Measurements from ENCODE around the gene KIF3B.
A peak's percentile ranks its signal among the peaks of the same experiment; 100 is the strongest.
"Not testable (repeated sequence)": the region's sequence is repeated elsewhere in the genome, so short reads cannot be mapped to it uniquely, and the experiment has no call there.

The KIF3B gene

DNA sequence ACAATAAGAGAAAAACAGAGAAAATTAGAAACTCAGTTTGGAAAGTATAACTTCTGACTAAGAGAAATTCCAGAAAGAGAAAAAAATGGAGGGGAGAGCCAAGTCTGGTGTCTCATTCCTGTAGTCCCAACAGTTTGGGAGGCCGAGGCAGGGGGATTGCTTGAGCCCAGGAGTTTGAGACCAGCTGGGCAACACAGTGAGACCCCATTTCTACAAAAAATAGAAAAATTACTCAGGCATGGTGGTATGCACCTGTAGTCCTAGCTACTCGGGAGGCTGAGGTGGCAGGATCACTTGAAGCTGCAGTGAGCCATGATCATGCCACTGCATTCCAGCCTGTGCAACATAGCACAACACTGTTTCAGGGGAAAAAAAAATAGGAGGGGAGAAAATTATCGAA, 3.1 kb upstream of the KIF3B start:
- Histone ChIP-seq H3K4me1 (ENCODE audit: control insufficient read depth, insufficient read depth, low read depth, low read length) (peaks cover 10% of the 10 kb centered on the region), H3K36me3 (ENCODE audit: control insufficient read depth in 1 of 2, insufficient read depth in 2 of 2, low read depth in 1 of 2, low read length in 2 of 2) (no peaks in the 10 kb centered on the region), H3K4me2 (ENCODE audit: low read length, poor library complexity, severe bottlenecking) (no peak overlapping the region), H4K8ac (ENCODE audit: low read length) (no peak overlapping the region), H3K27me3 (ENCODE audit: control insufficient read depth in 1 of 2, insufficient read depth in 1 of 2, low read length in 2 of 2) (peaks cover 8 to 19% of the 10 kb centered on the region in 2 experiments), H2BK120ac (ENCODE audit: low read depth, low read length) (no peak overlapping the region), H2AK5ac (ENCODE audit: low read length, severe bottlenecking) (no peak overlapping the region), H4K91ac (ENCODE audit: low read length) (no peak overlapping the region), H3K4me3 (ENCODE audit: insufficient read depth in 1 of 2, low read depth in 1 of 2, low read length in 2 of 2) (no peak overlapping the region), H2BK5ac (ENCODE audit: low read depth, low read length, poor library complexity, severe bottlenecking) (no peak overlapping the region), H3K18ac (ENCODE audit: low read depth in 1 of 2, low read length in 2 of 2) (no peak overlapping the region), H3K23ac (ENCODE audit: low read length in 2 of 2) (no peak overlapping the region), H3K14ac (ENCODE audit: low read length in 2 of 2) (no peak overlapping the region), H2BK12ac (ENCODE audit: low read length in 2 of 2) (no peak overlapping the region), H3K9me3 (ENCODE audit: control insufficient read depth, low read length) (no peaks in the 10 kb centered on the region), H3K27ac (ENCODE audit: low read length, poor library complexity, severe bottlenecking) (no peak overlapping the region), H3K9ac (ENCODE audit: low read length) (no peak overlapping the region), H3K4ac (ENCODE audit: low read depth in 1 of 2, low read length in 2 of 2) (no peak overlapping the region), H3K79me1 (replicated peaks; ENCODE audit: low read length, poor library complexity, severe bottlenecking) (peaks cover 17% of the 10 kb centered on the region), H2BK15ac (ENCODE audit: low read depth, poor library complexity, severe bottlenecking) (no peak overlapping the region), H2AFZ (ENCODE audit: low read depth, low read length) (no peak overlapping the region)
- no peak for DNase-seq
- WGBS: 79% methylated on average over 2 of the region's 3 CpGs

- H4K8ac ChIP-seq (ENCODE audit: low read length); H3K23ac ChIP-seq (ENCODE audit: low read length in 2 of 2); DNase-seq; H2BK15ac ChIP-seq (ENCODE audit: low read depth, poor library complexity, severe bottlenecking); H2AFZ ChIP-seq (ENCODE audit: low read depth, low read length); H2BK5ac ChIP-seq (ENCODE audit: low read depth, low read length, poor library complexity, severe bottlenecking); H2AK5ac ChIP-seq (ENCODE audit: low read length, severe bottlenecking); H3K9ac ChIP-seq (ENCODE audit: low read length); H3K4me1 ChIP-seq (ENCODE audit: control insufficient read depth, insufficient read depth, low read depth, low read length); H3K36me3 ChIP-seq (ENCODE audit: control insufficient read depth in 1 of 2, insufficient read depth in 2 of 2, low read depth in 1 of 2, low read length in 2 of 2); H3K27ac ChIP-seq (ENCODE audit: low read length, poor library complexity, severe bottlenecking); H3K4ac ChIP-seq (ENCODE audit: low read depth in 1 of 2, low read length in 2 of 2); H3K14ac ChIP-seq (ENCODE audit: low read length in 2 of 2); H2BK120ac ChIP-seq (ENCODE audit: low read depth, low read length); H3K9me3 ChIP-seq (ENCODE audit: control insufficient read depth, low read length); H4K91ac ChIP-seq (ENCODE audit: low read length); H3K4me3 ChIP-seq (ENCODE audit: insufficient read depth in 1 of 2, low read depth in 1 of 2, low read length in 2 of 2); H3K18ac ChIP-seq (ENCODE audit: low read depth in 1 of 2, low read length in 2 of 2); H3K4me2 ChIP-seq (ENCODE audit: low read length, poor library complexity, severe bottlenecking); H2BK12ac ChIP-seq (ENCODE audit: low read length in 2 of 2): not testable (repeated sequence)
- Histone ChIP-seq H3K27me3 (ENCODE audit: control insufficient read depth in 1 of 2, insufficient read depth in 1 of 2, low read length in 2 of 2) (peaks cover 8 to 19% of the 10 kb centered on the region in 2 experiments), H3K79me1 (replicated peaks; ENCODE audit: low read length, poor library complexity, severe bottlenecking) (peaks cover 21% of the 10 kb centered on the region)
- WGBS: 85% methylated on average over 2 of the region's 3 CpGs
These were observed 2.3 kb upstream of the KIF3B start for GRCh38 chr20:32275163-32275562.

DNA sequence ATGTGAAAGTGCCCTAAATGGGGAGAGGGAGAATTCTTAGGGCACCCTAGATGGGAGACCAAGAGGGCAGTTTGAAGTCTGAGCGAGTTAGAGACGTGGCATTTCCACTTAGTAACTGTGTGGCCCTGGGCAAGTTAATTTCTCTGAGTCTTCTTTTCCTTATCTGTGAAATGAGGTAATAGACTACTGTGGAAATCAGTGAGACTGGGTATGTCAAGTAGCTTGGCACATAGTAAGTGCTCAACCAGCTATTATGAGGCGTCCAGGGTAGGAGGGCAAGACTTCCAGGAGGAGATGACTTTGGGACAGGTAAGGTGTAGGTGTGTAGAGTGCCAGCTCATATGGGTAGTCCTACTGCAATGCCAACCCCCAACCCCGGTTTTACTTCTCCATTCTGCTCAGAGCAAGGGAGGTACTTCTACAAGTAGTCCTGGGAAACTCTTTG, 770 bp downstream of the KIF3B start:
- H4K91ac ChIP-seq (ENCODE audit: low read length): no peak overlapping the region

GRCh38 chr20:32281711-32282110, 4.3 kb downstream of the KIF3B start:
- Histone ChIP-seq H3K23ac (ENCODE audit: low read length in 2 of 2) (no peak overlapping the region), H3K4ac (ENCODE audit: low read depth in 1 of 2, low read length in 2 of 2) (no peak overlapping the region), H2AK5ac (ENCODE audit: low read length, severe bottlenecking) (no peak overlapping the region), H3K4me2 (ENCODE audit: low read length, poor library complexity, severe bottlenecking) (no peak overlapping the region), H3K4me3 (ENCODE audit: insufficient read depth in 1 of 2, low read depth in 1 of 2, low read length in 2 of 2) (no peak overlapping the region), H3K79me1 (replicated peaks; ENCODE audit: low read length, poor library complexity, severe bottlenecking) (peaks cover 57% of the 10 kb centered on the region), H3K9me3 (ENCODE audit: control insufficient read depth, low read length) (no peaks in the 10 kb centered on the region), H2BK120ac (ENCODE audit: low read depth, low read length) (no peak overlapping the region), H2BK12ac (ENCODE audit: low read length in 2 of 2) (no peak overlapping the region), H4K91ac (ENCODE audit: low read length) (no peak overlapping the region), H3K4me1 (ENCODE audit: control insufficient read depth, insufficient read depth, low read depth, low read length) (peaks cover 12% of the 10 kb centered on the region), H2BK5ac (ENCODE audit: low read depth, low read length, poor library complexity, severe bottlenecking) (no peak overlapping the region), H3K14ac (ENCODE audit: low read length in 2 of 2) (no peak overlapping the region), H3K9ac (ENCODE audit: low read length) (no peak overlapping the region), H3K27me3 (ENCODE audit: control insufficient read depth in 1 of 2, insufficient read depth in 1 of 2, low read length in 2 of 2) (no peaks in the 10 kb centered on the region), H4K8ac (ENCODE audit: low read length) (no peak overlapping the region), H2AFZ (ENCODE audit: low read depth, low read length) (no peak overlapping the region), H3K27ac (ENCODE audit: low read length, poor library complexity, severe bottlenecking) (no peak overlapping the region), H3K18ac (ENCODE audit: low read depth in 1 of 2, low read length in 2 of 2) (no peak overlapping the region), H2BK15ac (ENCODE audit: low read depth, poor library complexity, severe bottlenecking) (no peak overlapping the region), H3K36me3 (ENCODE audit: control insufficient read depth in 1 of 2, insufficient read depth in 2 of 2, low read depth in 1 of 2, low read length in 2 of 2) (peaks cover 3 to 15% of the 10 kb centered on the region in 2 experiments)
- no peak for DNase-seq
- WGBS: 96% methylated on average over 4 of the region's 4 CpGs

More for the DNA sequence above, 770 bp downstream of the KIF3B start:
- Histone ChIP-seq H2AFZ (ENCODE audit: low read depth, low read length) (no peak overlapping the region), H3K9ac (ENCODE audit: low read length) (peak overlapping the region; percentile 97), H3K18ac (ENCODE audit: low read depth in 1 of 2, low read length in 2 of 2) (no peak overlapping the region), H3K4me3 (ENCODE audit: insufficient read depth in 1 of 2, low read depth in 1 of 2, low read length in 2 of 2) (peak overlapping the region; percentile 97 to 98), H2BK12ac (ENCODE audit: low read length in 2 of 2) (no peak overlapping the region), H2AK5ac (ENCODE audit: low read length, severe bottlenecking) (peak overlapping the region; percentile 79), H3K14ac (ENCODE audit: low read length in 2 of 2) (peak overlapping the region in 1 of 2 experiments; percentile 26), H3K4me2 (ENCODE audit: low read length, poor library complexity, severe bottlenecking) (peak overlapping the region; percentile 91), H2BK120ac (ENCODE audit: low read depth, low read length) (no peak overlapping the region), H2BK15ac (ENCODE audit: low read depth, poor library complexity, severe bottlenecking) (no peak overlapping the region), H3K4me1 (ENCODE audit: control insufficient read depth, insufficient read depth, low read depth, low read length) (peaks cover 12% of the 10 kb centered on the region), H2BK5ac (ENCODE audit: low read depth, low read length, poor library complexity, severe bottlenecking) (no peak overlapping the region), H3K23ac (ENCODE audit: low read length in 2 of 2) (peak overlapping the region in 1 of 2 experiments; percentile 66), H3K9me3 (ENCODE audit: control insufficient read depth, low read length) (no peaks in the 10 kb centered on the region), H3K27me3 (ENCODE audit: control insufficient read depth in 1 of 2, insufficient read depth in 1 of 2, low read length in 2 of 2) (no peaks in the 10 kb centered on the region), H3K4ac (ENCODE audit: low read depth in 1 of 2, low read length in 2 of 2) (peak overlapping the region; percentile 29 to 60), H3K27ac (ENCODE audit: low read length, poor library complexity, severe bottlenecking) (no peak overlapping the region), H4K8ac (ENCODE audit: low read length) (peak overlapping the region; percentile 94), H3K36me3 (ENCODE audit: control insufficient read depth in 1 of 2, insufficient read depth in 2 of 2, low read depth in 1 of 2, low read length in 2 of 2) (peaks cover 3 to 9% of the 10 kb centered on the region in 2 experiments), H3K79me1 (replicated peaks; ENCODE audit: low read length, poor library complexity, severe bottlenecking) (peaks cover 42% of the 10 kb centered on the region)
- 67% methylated on average over 4 of the region's 4 CpGs for WGBS
- DNase-seq: peak; percentile 55
